Heart right ventricle (tissue), 16 donors: Measurements from ENCODE around the gene PSMC3IP. TPM values are rescaled to one million over a fixed set of nuclear protein-coding genes. Genes with fewer than 3 reads are reported as not detected.
A peak's percentile ranks its signal among the peaks of the same experiment; 100 is the strongest.
"Not testable (repeated sequence)": the region's sequence is repeated elsewhere in the genome, so short reads cannot be mapped to it uniquely, and the experiment has no call there.

ENCODE experiments used
- ATAC-seq, 8 donors: fragments of 200-7000 bp; cut with Tn5 transposase; one replicate each; pipeline ENCODE4 v1.9.1; 2020; ENCODE audit warnings: mild to moderate bottlenecking in 8 of 8, moderate library complexity in 8 of 8, moderate number of reproducible peaks in 1 of 8
- DNase-seq, 2 donors: peaks; one replicate each; pipeline ENCODE4 v3.0.0-alpha.2; 2020
- H3K27ac ChIP-seq, 10 donors: fragments of 200-600 bp; sonication (generic) in 2 of 10; one replicate each; pipeline versions ENCODE4 v1.5.0 to v1.8.0; 2020 to 2022; ENCODE audit warnings: mild to moderate bottlenecking in 3 of 10
- H3K27me3 ChIP-seq, 7 donors: fragments of 200-600 bp; one replicate each; pipeline ENCODE4 v1.8.0; 2021 to 2022; ENCODE audit warnings: mild to moderate bottlenecking in 2 of 7
- H3K36me3 ChIP-seq, 9 donors: fragments of 200-600 bp; sonication (generic) in 1 of 9; one replicate each; pipeline versions ENCODE4 v1.5.0 to v1.8.0; 2020 to 2022; ENCODE audit warnings: mild to moderate bottlenecking in 2 of 9
- H3K4me1 ChIP-seq, 9 donors: fragments of 200-600 bp; sonication (generic) in 1 of 9; one replicate each; pipeline versions ENCODE4 v1.5.0 to v1.8.0; 2020 to 2022; ENCODE audit warnings: mild to moderate bottlenecking in 4 of 9
- H3K4me3 ChIP-seq, 10 donors: fragments of 200-600 bp; sonication (generic) in 2 of 10; one replicate each; pipeline versions ENCODE4 v1.5.0 to v1.8.0; 2020 to 2022; ENCODE audit warnings: mild to moderate bottlenecking in 7 of 10, moderate library complexity in 2 of 10
- H3K9me3 ChIP-seq, 11 donors: fragments of 200-600 bp in 10 of 11; sonication (generic) in 2 of 11; one replicate each; pipeline versions ENCODE4 v1.5.0 to v1.8.0; 2013 to 2022; ENCODE audit warnings: mild to moderate bottlenecking in 2 of 11, control low read depth in 1 of 11, moderate library complexity in 1 of 11
- CTCF ChIP-seq, 9 donors: fragments of 200-600 bp; sonication (generic) in 2 of 9; IDR thresholded peaks; one replicate each; pipeline versions ENCODE4 v1.5.0 to v1.8.0; 2021 to 2022; ENCODE audit warnings: antibody characterized with exemption in 9 of 9, mild to moderate bottlenecking in 5 of 9, moderate library complexity in 1 of 9
- WGBS, 2 donors: extraction: QIAGEN DNeasy Blood & Tissue Kit; methylation state at CpG; one replicate each; pipeline ENCODE4 v1.1.7; 2013; ENCODE audit warnings: inconsistent platforms in 1 of 2; 5-methylcytosine and 5-hydroxymethylcytosine counted together
- intact Hi-C, 10 donors: fragments of 100-400 bp; cut with DNase I; formaldehyde crosslinking; loops; one replicate each; pipeline versions ENCODE4 v1.11.1 to v1.14.2; 2022
- polyA plus RNA-seq, 2 donors: library from polyadenylated mRNA; stranded (reverse); fragments of 200-250 nt; gene quantifications; one replicate each; pipeline ENCODE4 v1.2.3, GENCODE V29; 2013
- total RNA-seq, 10 donors: library from RNA; stranded (reverse); fragmentation: NEBNext Ultra II Directional in 3 of 10; extraction: Animal tissue kit (Norgen Biotek cat#: 25700) in 3 of 10; gene quantifications; one replicate each; pipeline versions ENCODE4 v1.2.1 to v1.2.4, GENCODE V29; 2021 to 2023
- donor health status: Arrhythmogenic right ventricular cardiomyopathy.
- donor health status: ischemic (EF 13 %, LVEDD 7.1; RV severe dilation, severe dysfunction).
- donor health status: healthy with polysubstance abuse.
- donor health status: DM: no; HTN: yes; CAD: no.
- donor health status: DM: no; HTN: no; CAD: no.
- donor health status: ischemic (EF 25% LVEDD 6.9; RV normal size, moderate dysfunction).
- donor health status: ischemic (EF 25% LVEDD 5.7; RV mildly dilated, moderate dysfunction).
- donor health status: healthy.
- donor health status: DM: yes; HTN: yes; CAD: no.
- donor health status: Ischemic cardiomyopathy.
- donor health status: ischemic (EF 35%, LVEDD 5.7; RV mildly dilated, moderate dysfunction).
- donor health status: nonischemic (EF 11% LVEDD 7.7; RV severe dilation, severe dysfunction).
- donor health status: DM: yes; HTN: yes; CAD: no.
- donor health status: PGD.
- donor health status: ischemic (EF 29% LVEDD 5.4; RV normal size, mild dysfunction).
- donor health status: nonischemic (EF 23%, LVEDD 6.1; RV moderate dilation, normal function).

PSMC3IP gene
- total and polyA plus RNA-seq, 12 donors, result 1.1 to 3.1 (median 1.9) TPM

GRCh38 chr17:42612013-42612412, 34.5 kb upstream of the PSMC3IP start:
- 96 to 99% methylated on average over 4 of the region's 4 CpGs for WGBS, 2 donors
- Histone ChIP-seq H3K27ac (no peak overlapping the region), H3K4me3 (no peak overlapping the region), H3K36me3 (peaks cover 0 to 55% (median 27%) of the 10 kb centered on the region in 9 donors), H3K27me3 (no peaks in the 10 kb centered on the region), H3K4me1 (peaks cover 6 to 31% (median 23%) of the 10 kb centered on the region in 9 donors), H3K9me3 (no peaks in the 10 kb centered on the region)
- no peak for TF ChIP-seq CTCF (IDR thresholded peaks at IDR 0.05)
- intact Hi-C loops, result loop anchor here in 3 of 10 donors (10.0 kb wide), 2 partner anchors 53 to 73 kb away; partner anchors contain the start of genes CCR10 (in 1 of the 3) and CNTNAP1 (in 1 of the 3)
- ATAC-seq, result no peak
- DNase-seq, result no peak

GRCh38 chr17:42609814-42610801, 32.6 kb upstream of the PSMC3IP start:
- peak overlapping the region; percentile 26 to 95 (median 87) for H3K27ac ChIP-seq
- WGBS, 2 donors, result 10 to 15% methylated on average over 34 to 35 of the region's 42 CpGs
- H3K27me3 ChIP-seq, H3K9me3 ChIP-seq: not testable (repeated sequence)
- H3K4me3 ChIP-seq, result peak overlapping the region; percentile 52 to 97 (median 78)
- ATAC-seq (peak; percentile 7 to 61 (median 23)), DNase-seq (peak in 1 of 2 donors; percentile 31)
- peaks cover 0 to 47% (median 17%) of the 10 kb centered on the region in 9 donors for H3K36me3 ChIP-seq
- intact Hi-C loops, result loop anchor here in 8 of 10 donors (2.0 to 10.0 kb wide), 6 partner anchors 47 to 185 kb away; partner anchors contain the start of genes PLEKHH3 (in 3 of the 8), TUBG2 (in 2 of the 8), CCR10 (in 1 of the 8) and CNTD1 (in 1 of the 8)
- H3K4me1 ChIP-seq, result peaks cover 6 to 46% (median 39%) of the 10 kb centered on the region in 9 donors

- H3K27ac ChIP-seq, result peak within 1 kb of the TSS; percentile 65 to 96 (median 91)
- ATAC-seq (peak; percentile 96 to 99 (median 98)), DNase-seq (peak; percentile 98 to 99)
- H3K27me3 ChIP-seq, result no peaks in the 10 kb centered on the region
- peaks cover 0 to 45% (median 10%) of the 10 kb centered on the region in 9 donors for H3K36me3 ChIP-seq
- peak within 1 kb of the TSS; percentile 60 to 97 (median 80) for H3K4me3 ChIP-seq
- peaks cover 6 to 54% (median 44%) of the 10 kb centered on the region in 9 donors for H3K4me1 ChIP-seq
- peak in 7 of 9 donors; percentile 21 to 67 (median 35) for TF ChIP-seq CTCF (IDR thresholded peaks at IDR 0.05)
- intact Hi-C loops, result loop anchor here in 5 of 10 donors (2.0 to 10.0 kb wide), 4 partner anchors 48 to 186 kb away; partner anchors contain the start of genes PLEKHH3 (in 3 of the 5), TUBG2 (in 2 of the 5), CNTD1 (in 1 of the 5) and COA3 (in 1 of the 5)
- WGBS, 2 donors, result 0 to 1% methylated on average over 66 of the region's 66 CpGs
- no peaks in the 10 kb centered on the region for H3K9me3 ChIP-seq
Observed at GRCh38 chr17:42609182-42609813, 31.8 kb upstream of the PSMC3IP start, which contains the start of the genes RETREG3 and TUBG1. Gene RETREG3, minus strand, starts transcription at chr17:42609374. Its CDS starts 50 bp downstream, at chr17:42609324. Gene TUBG1, plus strand, starts transcription at chr17:42609683. Its CDS starts 55 bp downstream, at chr17:42609738.

- H3K4me1 ChIP-seq, result peaks cover 6 to 56% (median 47%) of the 10 kb centered on the region in 9 donors
Observed at GRCh38 chr17:42608305-42609181, 31.0 kb upstream of the PSMC3IP start.

More at GRCh38 chr17:42608305-42609181, 31.0 kb upstream of the PSMC3IP start:
- H3K4me3 ChIP-seq, result peak overlapping the region; percentile 60 to 97 (median 80)
- DNase-seq (no peak), ATAC-seq (peak; percentile 48 to 82 (median 65))
- H3K27me3 ChIP-seq, result no peaks in the 10 kb centered on the region
- intact Hi-C loops, result loop anchor here in 5 of 10 donors (2.0 to 10.0 kb wide), 4 partner anchors 49 to 186 kb away; partner anchors contain the start of genes PLEKHH3 (in 3 of the 5), TUBG2 (in 2 of the 5), CNTD1 (in 1 of the 5) and COA3 (in 1 of the 5)
- H3K36me3 ChIP-seq, result peaks cover 0 to 43% (median 5%) of the 10 kb centered on the region in 9 donors
- H3K9me3 ChIP-seq, result no peaks in the 10 kb centered on the region
- WGBS, 2 donors, result 0 to 1% methylated on average over 30 of the region's 30 CpGs
- TF ChIP-seq CTCF (IDR thresholded peaks at IDR 0.05), result no peak
- peak overlapping the region; percentile 65 to 96 (median 91) for H3K27ac ChIP-seq
